NB4 (cell line): ENCODE data around the gene CD93.

ENCODE experiments used
- DNase-seq: peaks from one replicate; pipeline ENCODE4 v3.0.0; 2010; ENCODE audit warnings: low read depth
- H3K4me3 ChIP-seq: one replicate; pipeline ENCODE4 v1.5.1; 2011; ENCODE audit warnings: mild to moderate bottlenecking, low read depth, low read length, moderate library complexity
- MYC ChIP-seq: IDR thresholded peaks from 2 replicates; pipeline ENCODE4 v1.6.1; 2011; ENCODE audit warnings: low read depth, low read length
- POLR2A ChIP-seq: IDR thresholded peaks from 2 replicates; pipeline ENCODE4 v1.6.1; 2011; ENCODE audit warnings: mild to moderate bottlenecking; ENCODE audit not compliant: insufficient read length; ENCODE audit errors: extremely low read depth
- TF ChIP-seq, protein P1 (sequence below): IDR thresholded peaks from 2 replicates; pipeline ENCODE4 v1.6.1; 2011; ENCODE audit warnings: low read depth, low read length
- TF ChIP-seq, protein P2 (sequence below): IDR thresholded peaks from one replicate; pipeline ENCODE4 v1.5.1; 2012; ENCODE audit warnings: low read depth, low read length

CD93 gene

DNA sequence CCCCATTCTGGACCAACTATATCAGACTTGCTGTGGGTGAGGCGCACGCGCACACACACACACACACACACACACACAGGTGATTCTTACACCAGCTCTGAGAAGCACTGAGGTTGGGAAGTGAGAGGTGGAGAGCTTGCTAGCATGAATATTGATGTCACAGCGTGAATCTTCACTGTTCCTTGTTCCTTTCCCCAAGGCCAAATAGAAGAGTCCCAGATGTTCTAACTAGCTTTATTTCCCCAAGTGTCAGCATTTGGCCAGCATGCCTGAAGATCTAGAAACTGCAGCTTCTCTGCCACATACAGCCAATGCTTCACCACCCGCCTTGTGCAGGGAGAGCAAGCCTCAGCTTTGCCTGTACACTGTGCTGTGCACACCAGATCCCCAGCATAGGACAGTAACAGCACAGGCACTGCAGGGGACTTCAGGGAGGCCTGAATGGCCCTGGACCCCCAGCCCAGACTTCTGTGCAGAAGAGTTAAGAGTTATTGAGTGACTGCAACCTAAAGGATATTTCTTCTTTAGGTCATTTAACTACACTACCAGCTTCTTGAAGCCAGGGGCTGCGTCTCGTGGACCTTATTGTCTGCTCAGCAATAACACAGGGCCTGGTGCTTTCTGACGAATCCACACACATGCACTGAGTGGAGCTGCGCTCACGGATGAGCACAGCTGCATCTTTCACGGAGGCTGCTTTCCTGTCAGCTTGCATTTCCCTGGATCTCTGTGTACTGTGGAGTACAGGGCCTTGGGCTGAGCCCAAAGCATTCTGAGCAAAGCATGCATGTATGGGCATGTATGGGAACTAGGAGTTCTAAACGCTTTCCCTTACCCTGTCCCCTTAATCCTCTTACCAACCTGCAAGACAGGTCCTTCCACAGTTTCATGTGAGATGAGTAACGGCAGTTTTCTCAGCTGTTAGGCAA lies 13.9 kb upstream of the CD93 start:
- no peak for DNase-seq
- no peak overlapping the region for H3K4me3 ChIP-seq
- TF ChIP-seq, protein P1, sequence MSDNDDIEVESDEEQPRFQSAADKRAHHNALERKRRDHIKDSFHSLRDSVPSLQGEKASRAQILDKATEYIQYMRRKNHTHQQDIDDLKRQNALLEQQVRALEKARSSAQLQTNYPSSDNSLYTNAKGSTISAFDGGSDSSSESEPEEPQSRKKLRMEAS, result no peak
- no peak for TF ChIP-seq MYC
- TF ChIP-seq, protein P2, sequence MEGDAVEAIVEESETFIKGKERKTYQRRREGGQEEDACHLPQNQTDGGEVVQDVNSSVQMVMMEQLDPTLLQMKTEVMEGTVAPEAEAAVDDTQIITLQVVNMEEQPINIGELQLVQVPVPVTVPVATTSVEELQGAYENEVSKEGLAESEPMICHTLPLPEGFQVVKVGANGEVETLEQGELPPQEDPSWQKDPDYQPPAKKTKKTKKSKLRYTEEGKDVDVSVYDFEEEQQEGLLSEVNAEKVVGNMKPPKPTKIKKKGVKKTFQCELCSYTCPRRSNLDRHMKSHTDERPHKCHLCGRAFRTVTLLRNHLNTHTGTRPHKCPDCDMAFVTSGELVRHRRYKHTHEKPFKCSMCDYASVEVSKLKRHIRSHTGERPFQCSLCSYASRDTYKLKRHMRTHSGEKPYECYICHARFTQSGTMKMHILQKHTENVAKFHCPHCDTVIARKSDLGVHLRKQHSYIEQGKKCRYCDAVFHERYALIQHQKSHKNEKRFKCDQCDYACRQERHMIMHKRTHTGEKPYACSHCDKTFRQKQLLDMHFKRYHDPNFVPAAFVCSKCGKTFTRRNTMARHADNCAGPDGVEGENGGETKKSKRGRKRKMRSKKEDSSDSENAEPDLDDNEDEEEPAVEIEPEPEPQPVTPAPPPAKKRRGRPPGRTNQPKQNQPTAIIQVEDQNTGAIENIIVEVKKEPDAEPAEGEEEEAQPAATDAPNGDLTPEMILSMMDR, result no peak
- TF ChIP-seq POLR2A, result no peak

DNA sequence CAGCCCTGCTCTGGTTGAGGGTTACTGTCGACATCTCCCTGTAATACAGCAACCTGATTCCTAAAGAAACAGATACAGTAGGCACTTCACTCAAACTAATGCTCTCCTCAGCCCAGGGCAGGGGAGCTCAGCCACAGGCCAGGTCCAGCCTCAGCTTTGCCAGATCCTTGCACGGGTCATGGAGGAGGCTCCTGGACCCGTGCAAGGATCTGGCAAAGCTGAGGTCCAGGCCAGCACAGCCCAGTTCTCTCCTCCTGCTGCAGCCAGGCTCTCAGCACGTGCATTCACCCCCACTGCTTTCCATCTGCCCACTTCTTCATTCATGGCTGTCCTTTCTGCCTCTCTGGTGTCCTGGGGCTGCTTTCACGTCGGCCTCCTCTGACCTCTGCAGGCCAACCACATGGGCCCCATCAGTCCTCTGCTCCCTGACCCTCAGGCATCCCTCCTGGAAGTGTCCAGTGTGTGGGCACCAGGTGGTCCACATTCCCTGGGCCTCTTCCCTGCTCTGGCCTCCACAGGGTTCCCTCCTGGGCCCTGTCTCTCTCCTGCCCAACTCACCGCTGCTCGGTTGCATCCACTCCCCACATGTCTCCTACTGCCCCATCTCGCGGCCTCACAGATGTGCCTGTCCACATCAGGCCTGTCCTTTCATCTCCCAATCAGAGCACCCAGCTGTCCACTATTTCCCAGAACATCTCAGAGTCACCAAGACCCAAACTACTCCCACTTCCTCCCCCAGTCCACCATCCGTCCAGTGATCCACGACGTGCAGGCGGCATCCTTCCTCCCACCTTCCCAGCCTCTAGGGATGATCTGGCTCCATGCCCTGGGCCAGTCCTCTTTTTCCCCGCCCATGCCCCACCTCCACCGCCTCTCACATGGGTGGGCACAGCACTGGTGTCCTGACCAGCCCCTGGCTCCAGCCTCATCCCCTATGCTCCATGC lies 11.8 kb upstream of the CD93 start:
- TF ChIP-seq POLR2A, result no peak
- TF ChIP-seq, protein P1, result no peak
- no peak for TF ChIP-seq MYC
- TF ChIP-seq, protein P2, result no peak

DNA sequence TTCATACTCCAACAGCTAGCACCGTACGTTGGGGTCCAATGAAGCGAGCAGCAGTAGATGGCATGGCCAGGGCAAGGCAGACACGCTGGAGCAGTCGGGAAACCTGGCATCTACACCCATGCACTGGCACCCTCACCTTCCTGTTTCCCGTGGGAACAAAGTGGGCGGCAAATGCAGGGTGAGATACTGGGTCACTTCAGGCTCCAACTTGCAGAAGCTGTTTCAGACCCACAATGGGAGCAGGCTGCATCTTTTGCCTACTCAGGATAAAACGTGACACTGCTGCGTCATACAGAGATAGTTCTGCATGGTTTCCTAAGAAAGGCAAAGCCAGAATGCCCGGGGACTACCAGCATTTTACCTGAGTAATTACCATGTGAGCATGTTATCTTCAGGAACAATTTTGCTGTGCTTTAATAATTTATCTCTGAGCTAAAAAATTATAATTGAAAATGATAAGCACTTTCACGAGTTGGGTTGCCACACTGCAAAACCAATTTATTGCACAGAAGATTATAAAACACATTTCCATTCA lies 10.9 kb upstream of the CD93 start:
- no peak overlapping the region for H3K4me3 ChIP-seq
- TF ChIP-seq, protein P2, result no peak
- no peak for TF ChIP-seq POLR2A
- no peak for TF ChIP-seq MYC
- TF ChIP-seq, protein P1, result no peak
- no peak for DNase-seq

More for the DNA sequence above, 11.8 kb upstream of the CD93 start:
- DNase-seq, result no peak
- H3K4me3 ChIP-seq, result no peak overlapping the region

DNA sequence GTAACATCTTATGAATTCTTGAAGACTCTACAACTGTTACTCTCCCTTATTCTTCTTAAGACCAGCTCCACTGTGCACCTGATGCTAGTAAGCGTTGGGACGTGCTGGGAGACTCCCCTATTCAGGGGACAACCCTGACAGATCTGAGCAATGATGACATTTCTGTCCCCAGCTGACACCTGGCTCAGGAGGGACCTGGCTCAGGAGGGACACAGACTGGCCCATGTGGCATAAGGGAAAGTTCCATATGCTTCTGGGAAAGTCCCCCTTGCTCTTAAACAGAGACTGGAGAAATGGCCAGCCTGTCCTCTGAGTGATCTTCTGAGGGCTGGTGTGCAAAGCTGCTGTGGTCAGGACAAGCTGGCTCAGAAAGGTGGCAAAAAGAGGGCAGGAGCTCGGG lies 10.0 kb upstream of the CD93 start:
- H3K4me3 ChIP-seq, result no peak overlapping the region
- TF ChIP-seq, protein P1, result no peak
- TF ChIP-seq MYC, result no peak
- TF ChIP-seq, protein P2, result no peak
- TF ChIP-seq POLR2A, result no peak
- DNase-seq, result no peak

DNA sequence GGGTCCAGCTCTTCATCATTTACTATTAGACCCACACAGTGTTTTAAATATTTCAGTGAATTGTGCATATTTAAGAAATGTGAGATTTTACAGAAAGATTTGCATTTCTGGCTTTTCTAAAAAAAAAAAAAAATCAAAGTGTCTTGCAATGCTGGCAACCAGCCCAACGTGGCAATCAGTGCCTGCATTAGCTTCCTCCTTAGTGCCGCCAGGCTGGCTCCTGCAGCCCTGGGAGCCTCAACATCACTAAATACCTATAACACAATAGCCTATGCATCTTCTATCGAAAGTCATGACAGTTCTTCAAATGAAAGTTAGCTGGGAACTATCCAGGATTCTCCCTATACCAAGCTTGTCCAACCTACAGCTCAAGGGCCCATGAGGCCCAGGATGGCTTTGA lies 9.4 kb upstream of the CD93 start:
- DNase-seq, result no peak
- TF ChIP-seq, protein P2, result no peak
- TF ChIP-seq, protein P1, result no peak
- TF ChIP-seq POLR2A, result no peak
- no peak for TF ChIP-seq MYC

More for the DNA sequence above, 9.4 kb upstream of the CD93 start:
- H3K4me3 ChIP-seq, result no peak overlapping the region
